Natural killer cell (primary cell): Measurements from ENCODE around the gene AKAP1. TPM values are rescaled to one million over a fixed set of nuclear protein-coding genes. Genes with fewer than 3 reads are reported as not detected.
"Not testable (repeated sequence)": the region's sequence is repeated elsewhere in the genome, so short reads cannot be mapped to it uniquely, and the experiment has no call there.

Experiments used
- ATAC-seq, 3 donors: fragments of 150-1000 bp in 2 of 3; fragments of 200-7000 bp in 1 of 3; cut with Tn5 transposase; 1 replicate in 1 of 3; 2 replicates in 2 of 3; pipeline ENCODE4 v1.10.0; 2021; ENCODE audit warnings: mild to moderate bottlenecking in 2 of 3, moderate library complexity in 2 of 3
- DNase-seq, 2 donors: peaks; one replicate each; pipeline versions ENCODE4 v3.0.0 to v3.0.0-alpha.2; 2013 to 2021; ENCODE audit warnings: mixed read lengths in 1 of 2
- H3K27ac ChIP-seq: one replicate; pipeline ENCODE4 v1.5.1; 2013; ENCODE audit warnings: mild to moderate bottlenecking, low read length
- H3K27me3 ChIP-seq: one replicate; pipeline ENCODE4 v1.6.1; 2013; ENCODE audit warnings: low read length; ENCODE audit not compliant: control insufficient read depth, insufficient read depth
- H3K36me3 ChIP-seq: one replicate; pipeline ENCODE4 v1.6.1; 2013; ENCODE audit warnings: low read length; ENCODE audit not compliant: control insufficient read depth, insufficient read depth
- H3K4me1 ChIP-seq: one replicate; pipeline ENCODE4 v1.6.1; 2013; ENCODE audit warnings: low read length; ENCODE audit not compliant: control insufficient read depth, insufficient read depth
- H3K4me3 ChIP-seq: one replicate; pipeline ENCODE4 v1.5.1; 2013; ENCODE audit warnings: low read length
- H3K9me3 ChIP-seq: one replicate; pipeline ENCODE4 v1.6.1; 2013; ENCODE audit warnings: low read length; ENCODE audit not compliant: control insufficient read depth, insufficient read depth
- H3K27ac Mint-ChIP-seq, 2 donors: one replicate each; pipeline ENCODE4 v1.8.0; 2022; ENCODE audit warnings: mild to moderate bottlenecking in 2 of 2, mixed read lengths in 2 of 2, moderate library complexity in 1 of 2
- H3K27me3 Mint-ChIP-seq, 2 donors: one replicate each; pipeline ENCODE4 v1.8.0; 2022; ENCODE audit warnings: low read depth in 2 of 2, mixed read lengths in 2 of 2
- H3K36me3 Mint-ChIP-seq: one replicate; pipeline ENCODE4 v1.8.0; 2022; ENCODE audit warnings: mixed read lengths
- H3K4me1 Mint-ChIP-seq, 2 donors: one replicate each; pipeline ENCODE4 v1.8.0; 2022; ENCODE audit warnings: mixed read lengths in 2 of 2
- H3K4me3 Mint-ChIP-seq: one replicate; pipeline ENCODE4 v1.8.0; 2022; ENCODE audit warnings: mild to moderate bottlenecking, moderate library complexity, mixed read lengths
- H3K9me3 Mint-ChIP-seq, 2 donors: one replicate each; pipeline ENCODE4 v1.8.0; 2022; ENCODE audit warnings: mixed read lengths in 2 of 2
- CTCF ChIP-seq: fragments of 200-600 bp; IDR thresholded peaks from one replicate; pipeline ENCODE4 v1.8.0; 2022; ENCODE audit warnings: antibody characterized with exemption
- WGBS: methylation state at CpG from one replicate; pipeline ENCODE4 v1.1.7; 2013; ENCODE audit warnings: missing lambda C conversion rate; ENCODE audit not compliant: insufficient coverage; 5-methylcytosine and 5-hydroxymethylcytosine counted together
- intact Hi-C: fragments of 100-400 bp; cut with micrococcal nuclease; formaldehyde crosslinking; loops from one replicate; pipeline ENCODE4 v1.14.2; 2022
- total RNA-seq, 4 donors: library from RNA; stranded (reverse); fragments of 120-200 nt in 1 of 4; gene quantifications; one replicate each; pipeline versions ENCODE4 v1.2.3 to v1.2.4, GENCODE V29; 2013 to 2022

The AKAP1 gene
- total RNA-seq, 3 donors from 2014 or later (not counting 1 experiment from before 2014, with no cell fraction given), result 9.8 to 15.8 (median 11.4) TPM

- H3K27me3 ChIP-seq, result no peaks in the 10 kb centered on the region
- no peaks in the 10 kb centered on the region for H3K9me3 ChIP-seq
- no peak overlapping the region for H3K4me3 ChIP-seq
- Mint-ChIP-seq H3K9me3 (no peaks in the 10 kb centered on the region), H3K27me3 (no peaks in the 10 kb centered on the region), H3K4me1 (peaks cover 8 to 25% of the 10 kb centered on the region in 2 donors), H3K27ac (no peak overlapping the region), H3K36me3 (no peaks in the 10 kb centered on the region), H3K4me3 (no peak overlapping the region)
- no peak overlapping the region for H3K27ac ChIP-seq
- 64% methylated on average over 2 of the region's 4 CpGs for WGBS
- H3K4me1 ChIP-seq, result no peaks in the 10 kb centered on the region
- intact Hi-C loops, result no loop called here
- ATAC-seq (no peak), DNase-seq (no peak)
- H3K36me3 ChIP-seq, result no peaks in the 10 kb centered on the region
- TF ChIP-seq CTCF, result no peak
These were observed 17.1 kb downstream of the AKAP1 start for GRCh38 chr17:57102122-57102521.

GRCh38 chr17:57102660-57103059 is 17.6 kb downstream of the AKAP1 start:
- H3K36me3 ChIP-seq, intact Hi-C loops, DNase-seq, H3K4me3 Mint-ChIP-seq, H3K27ac ChIP-seq, H3K4me1 ChIP-seq, H3K27me3 ChIP-seq, ATAC-seq, H3K4me3 ChIP-seq, H3K27ac Mint-ChIP-seq, H3K27me3 Mint-ChIP-seq, H3K9me3 Mint-ChIP-seq, H3K36me3 Mint-ChIP-seq, H3K9me3 ChIP-seq: not testable (repeated sequence)
- 94% methylated on average over 12 of the region's 12 CpGs for WGBS
- peaks cover 8 to 25% of the 10 kb centered on the region in 2 donors for H3K4me1 Mint-ChIP-seq

- Mint-ChIP-seq H3K27me3 (no peaks in the 10 kb centered on the region), H3K27ac (no peak overlapping the region), H3K9me3 (no peaks in the 10 kb centered on the region), H3K4me1 (peaks cover 8 to 15% of the 10 kb centered on the region in 2 donors), H3K36me3 (no peaks in the 10 kb centered on the region), H3K4me3 (no peak overlapping the region)
- intact Hi-C loops, result no loop called here
- Histone ChIP-seq H3K27ac (no peak overlapping the region), H3K4me3 (no peak overlapping the region), H3K4me1 (no peaks in the 10 kb centered on the region), H3K27me3 (no peaks in the 10 kb centered on the region), H3K9me3 (no peaks in the 10 kb centered on the region), H3K36me3 (no peaks in the 10 kb centered on the region)
- ATAC-seq, result no peak
- no peak for TF ChIP-seq CTCF
- no peak for DNase-seq
- WGBS, result 84% methylated on average over 7 of the region's 7 CpGs
These were observed 19.6 kb downstream of the AKAP1 start for GRCh38 chr17:57104461-57105175.

- H3K27ac ChIP-seq, result no peak overlapping the region
- Mint-ChIP-seq H3K36me3 (no peaks in the 10 kb centered on the region), H3K4me1 (peaks cover 8 to 14% of the 10 kb centered on the region in 2 donors), H3K9me3 (no peaks in the 10 kb centered on the region), H3K27ac (no peak overlapping the region), H3K4me3 (no peak overlapping the region), H3K27me3 (no peaks in the 10 kb centered on the region)
- H3K9me3 ChIP-seq, result no peaks in the 10 kb centered on the region
- ATAC-seq (no peak), DNase-seq (no peak)
- 87% methylated on average over 8 of the region's 8 CpGs for whole genome bisulfite sequencing
- no peaks in the 10 kb centered on the region for H3K27me3 ChIP-seq
- H3K4me3 ChIP-seq, result no peak overlapping the region
- H3K4me1 ChIP-seq, result no peaks in the 10 kb centered on the region
- TF ChIP-seq CTCF, result no peak
- H3K36me3 ChIP-seq, result no peaks in the 10 kb centered on the region
- intact Hi-C loops, result no loop called here
These were observed 20.5 kb downstream of the AKAP1 start for GRCh38 chr17:57105591-57105990.
